HG03280 (cell line): ENCODE data around the gene ANKRD6.
"Not testable (repeated sequence)": the region's sequence is repeated elsewhere in the genome, so short reads cannot be mapped to it uniquely, and the experiment has no call there.

Experiments
- ATAC-seq: cut with Tn5 transposase; IDR thresholded peaks from one replicate; pipeline ENCODE4 v1.9.1; 2021; ENCODE audit warnings: mild to moderate bottlenecking, moderate library complexity; ENCODE audit not compliant: unreplicated experiment

The ANKRD6 gene

GRCh38 chr6:89641581-89641980 lies 208.6 kb downstream of the ANKRD6 start:
- not testable (repeated sequence) for ATAC-seq

DNA sequence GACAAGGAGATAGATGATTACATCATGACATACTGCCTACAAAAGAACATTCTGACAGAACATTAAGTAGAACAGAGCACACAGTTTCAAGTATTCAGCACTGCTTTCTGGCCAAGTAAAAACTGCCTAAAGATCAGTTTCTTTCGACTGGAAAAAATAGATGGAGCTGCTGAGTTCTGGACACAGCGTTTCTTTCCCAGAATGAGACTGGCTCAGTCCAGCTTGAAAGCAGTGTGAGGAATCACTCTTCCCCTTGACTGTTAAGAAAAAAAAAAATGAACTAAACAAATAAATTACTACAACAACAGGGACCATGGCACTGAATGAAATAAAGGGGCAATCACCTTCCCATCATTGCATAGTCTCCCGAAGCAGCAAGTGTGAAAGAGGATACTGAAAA lies 210.0 kb downstream of the ANKRD6 start:
- ATAC-seq: no peak

GRCh38 chr6:89643406-89643805 lies 210.5 kb downstream of the ANKRD6 start:
- no peak for ATAC-seq

DNA sequence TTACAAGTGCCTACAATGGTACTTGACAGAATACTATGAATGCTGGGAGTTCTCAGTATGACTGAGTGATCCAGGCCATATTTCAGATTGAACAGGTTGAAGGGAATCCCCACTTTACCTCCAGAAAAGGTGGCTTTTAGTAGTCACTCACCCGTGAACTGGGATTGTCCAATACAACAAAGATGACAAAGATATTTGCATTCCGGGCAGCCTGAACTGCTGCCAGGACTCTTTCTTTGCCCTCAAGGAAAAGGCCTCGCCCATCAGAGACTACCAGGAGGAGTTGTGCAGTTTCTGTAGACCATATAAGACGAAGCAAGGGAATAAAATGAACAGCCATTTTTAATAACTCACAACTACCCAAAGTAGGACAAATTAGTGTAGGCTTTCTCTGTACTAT lies 211.9 kb downstream of the ANKRD6 start:
- ATAC-seq: no peak

DNA sequence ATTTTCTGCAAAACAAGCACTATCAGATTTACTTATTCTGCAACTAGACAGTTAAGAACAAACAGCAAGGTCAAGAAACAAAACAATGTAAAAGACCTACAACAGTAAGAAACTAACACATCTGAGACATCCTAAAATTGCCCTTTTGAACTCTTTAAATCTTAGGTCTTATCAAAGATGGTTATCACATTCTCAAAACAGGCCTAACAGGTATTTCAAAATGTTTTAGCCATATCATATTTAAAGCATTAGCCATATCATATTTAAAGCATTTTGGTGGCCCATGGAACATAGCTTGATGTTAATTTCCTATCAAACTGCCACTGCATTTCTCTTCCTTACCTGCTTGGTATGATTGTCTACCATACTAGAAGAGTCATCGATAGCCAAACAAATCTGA lies 216.7 kb downstream of the ANKRD6 start:
- ATAC-seq: no peak

DNA sequence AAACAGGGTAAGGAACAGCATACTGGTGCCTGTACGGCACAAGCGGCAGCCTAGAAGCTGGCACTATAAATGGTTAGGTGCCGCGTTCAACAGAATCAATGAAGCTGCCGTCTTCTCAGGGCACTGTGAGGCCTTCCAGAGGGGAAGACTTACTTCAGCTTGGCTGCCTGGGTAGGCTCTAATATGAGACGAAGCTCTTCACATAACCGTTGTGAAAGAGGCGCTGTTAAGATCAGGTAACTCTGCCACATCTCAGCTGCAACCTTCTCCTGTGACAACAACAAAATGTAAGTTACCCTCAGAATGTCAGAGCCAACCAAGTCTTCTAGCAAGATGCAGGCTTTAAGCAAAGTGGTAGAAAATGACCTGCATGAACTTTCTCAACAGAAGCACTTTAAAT lies 217.6 kb downstream of the ANKRD6 start:
- no peak for ATAC-seq

DNA sequence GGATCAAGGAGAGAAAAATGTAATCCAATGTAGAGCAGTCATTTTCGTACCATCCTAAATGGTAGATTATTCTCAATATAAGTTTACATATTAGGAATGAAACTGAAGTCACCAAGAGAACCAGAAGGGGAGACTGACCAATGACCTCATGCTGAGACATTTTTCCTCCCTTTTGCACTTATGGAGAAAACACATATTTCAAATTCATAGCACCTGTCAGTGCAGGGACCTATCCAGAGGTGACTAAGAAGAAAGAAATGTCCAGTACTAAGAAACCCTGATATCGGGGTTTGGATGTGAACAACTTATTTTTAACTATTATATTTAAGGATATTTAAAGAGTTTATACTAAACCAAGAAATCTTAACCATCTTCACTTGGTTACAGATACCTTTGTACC lies 222.2 kb downstream of the ANKRD6 start:
- ATAC-seq: no peak

DNA sequence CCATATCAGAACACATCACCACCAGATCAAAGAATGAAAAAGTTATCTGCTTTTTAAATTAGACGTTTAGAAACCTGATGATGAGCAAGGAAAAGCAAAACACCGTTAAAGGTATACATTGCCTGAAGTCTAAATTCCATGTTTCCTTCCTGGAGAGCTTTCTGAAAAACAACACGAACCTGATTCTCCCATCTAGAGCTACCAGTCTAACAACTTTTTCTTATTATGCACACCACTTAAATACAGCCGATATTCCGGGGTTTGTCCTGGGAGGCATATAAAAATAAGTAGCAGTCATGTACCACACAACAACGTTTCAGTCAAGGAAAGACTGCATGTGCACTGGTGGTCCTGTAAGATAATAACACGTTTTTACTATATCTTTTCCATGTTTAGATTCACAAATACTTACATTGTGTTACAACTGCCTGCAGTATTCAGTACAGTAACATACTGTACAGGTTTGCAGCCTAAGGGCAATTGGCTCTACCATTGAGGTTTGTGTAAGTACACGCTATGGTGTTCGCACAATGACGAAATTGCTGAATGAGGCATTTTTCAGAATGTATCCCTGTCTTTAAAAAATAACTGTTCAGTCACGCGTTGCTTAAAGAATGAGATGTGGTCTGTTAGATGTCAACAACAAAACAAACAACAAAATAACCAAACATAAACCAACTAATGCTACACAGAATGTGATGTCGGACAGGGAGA lies 224.7 kb downstream of the ANKRD6 start:
- no peak for ATAC-seq

GRCh38 chr6:89660981-89661380 lies 228.0 kb downstream of the ANKRD6 start:
- ATAC-seq: no peak

DNA sequence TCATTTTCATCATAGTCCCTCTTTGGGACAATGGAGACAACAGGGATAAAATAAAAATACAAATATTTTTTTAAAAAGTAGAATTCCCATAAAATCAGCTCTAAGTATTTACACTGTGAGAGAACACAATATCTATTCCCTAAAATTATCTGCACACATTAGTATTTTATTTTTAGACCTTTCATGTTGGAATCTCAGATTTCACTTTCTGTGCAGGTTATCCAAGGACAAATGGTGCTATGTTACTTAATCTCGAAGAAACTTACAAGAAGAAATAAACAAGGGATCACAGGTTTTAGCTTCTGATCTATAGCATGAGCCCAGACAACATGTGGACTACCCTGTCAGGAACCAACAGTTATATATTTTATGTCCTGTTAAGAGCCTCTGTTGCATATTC lies 228.6 kb downstream of the ANKRD6 start:
- no peak for ATAC-seq

DNA sequence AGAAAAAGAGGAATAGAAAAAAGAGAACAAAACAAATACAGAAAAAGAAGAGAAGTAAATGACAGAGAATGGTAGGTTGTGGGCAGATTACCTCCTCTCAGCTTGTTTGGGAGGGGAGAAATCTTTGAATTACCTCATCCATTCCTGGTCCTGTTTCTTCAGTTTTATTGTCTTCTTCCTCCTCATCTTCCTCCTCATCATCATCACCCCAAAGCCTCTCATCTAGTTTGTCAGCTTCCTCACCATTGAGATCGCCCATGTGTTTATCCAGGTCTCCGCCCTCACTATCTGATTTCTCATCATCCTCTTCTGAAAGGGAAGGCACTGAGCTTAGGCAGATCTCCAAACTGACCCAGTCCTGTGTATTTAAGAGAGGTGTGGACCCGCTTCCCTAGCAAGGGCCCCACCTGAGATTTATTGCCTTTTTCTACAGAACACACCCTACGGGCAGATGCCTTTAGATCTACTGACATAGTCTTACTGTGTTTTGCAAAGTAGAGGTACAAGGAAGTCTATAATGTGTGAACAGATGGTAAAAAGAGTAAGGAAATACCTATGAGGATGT lies 229.8 kb downstream of the ANKRD6 start:
- no peak for ATAC-seq

GRCh38 chr6:89667872-89668556 lies 235.1 kb downstream of the ANKRD6 start:
- ATAC-seq: no peak

- no peak for ATAC-seq
Measured at GRCh38 chr6:89669002-89669401, 236.1 kb downstream of the ANKRD6 start.

DNA sequence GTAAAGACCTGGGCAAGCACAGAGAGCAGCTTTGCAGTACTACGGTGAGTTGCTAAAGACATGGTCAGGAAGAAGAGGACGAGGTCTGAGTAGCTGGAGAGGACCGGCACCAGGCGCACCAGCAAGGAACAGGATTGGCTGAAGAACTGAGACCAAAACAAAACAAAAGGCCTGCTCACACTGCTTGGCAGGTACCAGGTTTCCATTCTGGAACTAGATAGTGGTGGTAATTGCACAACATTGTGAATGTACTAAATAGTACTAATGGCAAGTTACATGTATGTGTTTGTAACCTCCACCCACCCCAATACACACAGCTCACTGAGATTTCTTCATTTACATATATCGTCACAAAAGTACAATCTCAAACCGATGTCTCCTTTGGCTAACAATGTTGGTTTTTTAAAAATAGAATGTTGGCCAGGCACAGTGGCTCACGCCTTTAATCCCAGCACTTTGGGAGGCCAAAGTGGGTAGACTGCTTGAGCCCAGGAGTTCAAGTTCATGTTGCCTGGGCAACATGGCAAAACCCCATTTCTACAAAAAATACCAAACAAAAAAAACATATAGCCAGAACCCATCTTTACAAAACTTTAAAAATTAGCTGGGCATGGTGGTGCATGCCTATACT lies 238.1 kb downstream of the ANKRD6 start:
- ATAC-seq: no peak

GRCh38 chr6:89675949-89676748 lies 243.2 kb downstream of the ANKRD6 start:
- no peak for ATAC-seq

- no peak for ATAC-seq
Measured at GRCh38 chr6:89678531-89678930, 245.6 kb downstream of the ANKRD6 start.

DNA sequence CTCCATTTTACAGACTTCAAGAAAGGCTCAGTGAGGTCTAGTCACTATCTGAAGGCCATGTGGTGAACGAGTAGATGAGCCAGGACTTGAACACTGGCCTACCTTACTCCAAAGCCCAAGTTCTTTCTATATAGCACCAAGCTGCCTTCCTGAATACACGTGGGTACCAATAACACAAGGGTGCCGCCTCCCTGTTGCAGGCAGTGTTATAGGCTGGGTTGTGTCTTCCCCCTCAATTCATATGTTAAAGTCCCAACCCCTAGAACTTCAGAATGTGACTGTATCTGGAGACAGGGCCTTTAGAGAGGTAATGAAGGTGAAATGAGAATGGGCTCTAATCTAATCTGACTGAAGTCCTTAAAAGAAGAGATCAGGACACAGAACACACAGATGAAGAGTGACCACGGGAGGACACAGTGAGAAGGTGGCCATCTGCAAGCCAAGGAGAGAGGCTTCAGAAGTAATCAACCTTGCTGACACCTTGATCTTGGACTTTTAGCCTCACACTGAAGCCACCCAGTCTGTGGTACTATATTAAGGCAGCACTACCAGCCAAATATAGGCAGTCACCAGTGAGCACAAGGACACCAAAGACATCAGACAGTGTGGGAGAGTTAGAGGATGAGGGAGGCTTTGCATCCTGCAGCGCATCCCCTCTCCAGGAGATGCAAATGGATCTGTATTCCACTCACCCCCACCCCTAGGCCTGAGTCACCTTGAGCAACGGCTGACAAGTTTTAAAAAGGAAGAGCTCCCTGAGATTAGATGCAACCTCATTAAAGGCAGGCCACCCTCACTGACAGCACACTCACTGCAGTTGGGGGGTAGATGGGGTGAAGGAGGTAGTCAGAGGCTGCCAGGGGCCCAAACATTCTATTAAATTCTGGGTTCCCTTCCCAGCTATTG lies 246.5 kb downstream of the ANKRD6 start:
- no peak for ATAC-seq

- ATAC-seq: no peak
Measured at GRCh38 chr6:89680150-89680549, 247.2 kb downstream of the ANKRD6 start.

DNA sequence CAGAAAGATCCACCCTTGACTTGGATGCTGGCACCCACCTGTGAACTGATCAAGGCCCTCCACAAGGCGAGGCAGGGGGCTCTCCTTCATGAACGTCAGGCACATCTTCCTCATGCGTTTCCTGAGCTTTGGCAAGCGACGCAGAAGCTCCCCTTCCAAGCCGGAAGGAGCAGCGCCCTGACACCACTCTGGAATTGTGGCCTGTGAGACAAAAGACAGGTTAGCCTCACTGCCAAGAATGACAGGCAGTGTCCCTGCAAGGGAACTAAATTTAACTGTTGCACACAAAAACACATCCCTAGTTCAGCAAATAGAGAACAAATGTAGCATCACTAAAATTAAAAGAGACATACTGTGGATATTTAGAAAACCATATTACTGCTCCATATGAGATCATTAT lies 247.6 kb downstream of the ANKRD6 start:
- ATAC-seq: no peak

GRCh38 chr6:89681983-89682564 lies 249.1 kb downstream of the ANKRD6 start:
- ATAC-seq: no peak
